ENCODE measurements around the gene ATP13A4. TPM values are rescaled to one million over a fixed set of nuclear protein-coding genes. Genes with fewer than 3 reads are reported as not detected.

The ATP13A4 gene
- total and polyA plus RNA-seq, 2 donors (not counting 1 experiment from before 2014, with no cell fraction given), result 1.7 to 6.4 TPM

GRCh38 chr3:193387596-193387995 lies 167.1 kb downstream of the ATP13A4 start:
- no peaks in the 10 kb centered on the region for H3K4me1 ChIP-seq (ENCODE audit: control insufficient read depth in 2 of 2, insufficient read depth in 2 of 2, low read length in 2 of 2)
- no peak overlapping the region for H2AFZ ChIP-seq (ENCODE audit: insufficient read depth, low read depth, low read length, poor library complexity, severe bottlenecking)
- H4K20me1 ChIP-seq (ENCODE audit: control insufficient read depth, insufficient read depth, low read length, poor library complexity, severe bottlenecking), result no peaks in the 10 kb centered on the region
- intact Hi-C loops (cut with micrococcal nuclease), result no loop called here
- peaks cover 19% of the 10 kb centered on the region for H3K27me3 Mint-ChIP-seq
- no peaks in the 10 kb centered on the region for H3K36me3 ChIP-seq (replicated peaks in 1 of 2; ENCODE audit: control extremely low read depth in 1 of 2, control insufficient read depth in 1 of 2, extremely low read depth in 1 of 2, insufficient read depth in 2 of 2, low read length in 1 of 2)
- H3K79me2 ChIP-seq (ENCODE audit: control insufficient read depth, insufficient read depth, low read length), result no peaks in the 10 kb centered on the region
- H3K27ac Mint-ChIP-seq, result no peak overlapping the region
- H3K27me3 ChIP-seq (replicated peaks in 1 of 4; ENCODE audit: control extremely low read depth in 1 of 4, control insufficient read depth in 3 of 4, insufficient read depth in 4 of 4, low read length in 3 of 4), result no peaks in the 10 kb centered on the region
- H3K4me3 Mint-ChIP-seq, result no peak overlapping the region
- H3K27ac ChIP-seq (ENCODE audit: low read length in 2 of 2), result no peak overlapping the region
- DNase-seq, result no peak
- no peaks in the 10 kb centered on the region for H3K9me3 Mint-ChIP-seq (ENCODE audit: insufficient read depth)
- 67% methylated on average over 1 of the region's 2 CpGs for WGBS (ENCODE audit: insufficient coverage)
- H3K4me3 ChIP-seq (ENCODE audit: control extremely low read depth in 1 of 5, extremely low read depth in 1 of 5, insufficient read depth in 1 of 5, low read depth in 2 of 5, low read length in 4 of 5), result no peak overlapping the region
- TF ChIP-seq EZH2 (IDR thresholded peaks at IDR 0.05; ENCODE audit: borderline replicate concordance, insufficient read depth, low read depth, low read length, poor library complexity, severe bottlenecking) (no peak), CTCF (IDR thresholded peaks at IDR 0.05) (no peak)
- CTCF ChIA-PET, result no interaction called here
- peaks cover 0 to 3% (median 0%) of the 10 kb centered on the region in 3 donors for H3K9me3 ChIP-seq (ENCODE audit: control extremely low read depth in 1 of 3, control insufficient read depth in 2 of 3, insufficient read depth in 1 of 3, low read length in 2 of 3)
- no peak overlapping the region for H3K4me2 ChIP-seq (replicated peaks; ENCODE audit: low read depth, low read length, poor library complexity, severe bottlenecking)
- no peaks in the 10 kb centered on the region for H3K4me1 Mint-ChIP-seq
- ATAC-seq (ENCODE audit: low read depth), result no peak
- POLR2A ChIA-PET, result no interaction called here
- no peak overlapping the region for H3K9ac ChIP-seq (ENCODE audit: low read length)

GRCh38 chr3:193378706-193379105 lies 176.0 kb downstream of the ATP13A4 start, which contains the start of gene ATP13A5:
Gene ATP13A5 (minus strand): TSS chr3:193378753. CDS start chr3:193378725, 28 bp downstream.
- ATAC-seq (ENCODE audit: low read depth) (no peak), DNase-seq (no peak)
- no peaks in the 10 kb centered on the region for H4K20me1 ChIP-seq (ENCODE audit: control insufficient read depth, insufficient read depth, low read length, poor library complexity, severe bottlenecking)
- no peak within 1 kb of the TSS for H2AFZ ChIP-seq (ENCODE audit: insufficient read depth, low read depth, low read length, poor library complexity, severe bottlenecking)
- H3K79me2 ChIP-seq (ENCODE audit: control insufficient read depth, insufficient read depth, low read length), result no peaks in the 10 kb centered on the region
- Mint-ChIP-seq H3K27ac (no peak within 1 kb of the TSS), H3K27me3 (peaks cover 38% of the 10 kb centered on the region), H3K4me3 (no peak within 1 kb of the TSS), H3K9me3 (ENCODE audit: insufficient read depth) (no peaks in the 10 kb centered on the region), H3K4me1 (no peaks in the 10 kb centered on the region)
- no peaks in the 10 kb centered on the region for H3K4me1 ChIP-seq (ENCODE audit: control insufficient read depth in 2 of 2, insufficient read depth in 2 of 2, low read length in 2 of 2)
- H3K9ac ChIP-seq (ENCODE audit: low read length), result no peak within 1 kb of the TSS
- ChIA-PET POLR2A (no interaction called here), CTCF (no interaction called here)
- WGBS (ENCODE audit: insufficient coverage), result 77% methylated on average over 2 of the region's 6 CpGs
- H3K4me2 ChIP-seq (replicated peaks; ENCODE audit: low read depth, low read length, poor library complexity, severe bottlenecking), result no peak within 1 kb of the TSS
- no peak within 1 kb of the TSS for H3K27ac ChIP-seq (ENCODE audit: low read length in 2 of 2)
- no peaks in the 10 kb centered on the region for H3K36me3 ChIP-seq (replicated peaks in 1 of 2; ENCODE audit: control extremely low read depth in 1 of 2, control insufficient read depth in 1 of 2, extremely low read depth in 1 of 2, insufficient read depth in 2 of 2, low read length in 1 of 2)
- H3K9me3 ChIP-seq (ENCODE audit: control extremely low read depth in 1 of 3, control insufficient read depth in 2 of 3, insufficient read depth in 1 of 3, low read length in 2 of 3), result no peaks in the 10 kb centered on the region
- no peak within 1 kb of the TSS for H3K4me3 ChIP-seq (ENCODE audit: control extremely low read depth in 1 of 5, extremely low read depth in 1 of 5, insufficient read depth in 1 of 5, low read depth in 2 of 5, low read length in 4 of 5)
- intact Hi-C loops (cut with micrococcal nuclease), result no loop called here
- no peaks in the 10 kb centered on the region for H3K27me3 ChIP-seq (replicated peaks in 1 of 4; ENCODE audit: control extremely low read depth in 1 of 4, control insufficient read depth in 3 of 4, insufficient read depth in 4 of 4, low read length in 3 of 4)
- TF ChIP-seq CTCF (IDR thresholded peaks at IDR 0.05) (no peak), EZH2 (IDR thresholded peaks at IDR 0.05; ENCODE audit: borderline replicate concordance, insufficient read depth, low read depth, low read length, poor library complexity, severe bottlenecking) (no peak)
